Fibroblast of gingiva (primary cell): ENCODE results near the gene RPL32.
"Not testable (repeated sequence)": the region's sequence is repeated elsewhere in the genome, so short reads cannot be mapped to it uniquely, and the experiment has no call there.

ENCODE experiments used
- DNase-seq: peaks from one replicate; pipeline ENCODE4 v3.0.0-alpha.2; 2011; ENCODE audit warnings: low read depth

RPL32 gene

DNA sequence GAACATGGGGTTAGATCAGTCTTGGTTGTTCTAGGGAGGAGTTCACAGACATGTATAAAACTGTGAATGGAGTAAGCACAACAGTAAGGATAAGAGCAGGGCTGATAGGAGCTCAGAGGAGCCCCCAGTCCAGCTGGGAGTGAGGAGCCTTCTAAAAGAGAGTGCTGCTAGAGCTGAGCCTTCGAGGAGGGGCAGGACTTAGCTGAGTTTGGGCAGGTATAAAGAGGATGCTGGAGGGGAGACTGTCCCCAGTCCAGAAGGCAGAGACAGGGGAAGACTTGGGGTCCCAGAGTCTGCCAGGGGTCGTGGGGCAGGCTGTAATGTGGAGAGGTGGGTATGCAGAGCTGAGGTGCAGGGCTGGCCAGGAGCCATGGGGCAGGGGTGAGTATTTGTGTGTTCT lies 32.8 kb downstream of the RPL32 start:
- no peak for DNase-seq

DNA sequence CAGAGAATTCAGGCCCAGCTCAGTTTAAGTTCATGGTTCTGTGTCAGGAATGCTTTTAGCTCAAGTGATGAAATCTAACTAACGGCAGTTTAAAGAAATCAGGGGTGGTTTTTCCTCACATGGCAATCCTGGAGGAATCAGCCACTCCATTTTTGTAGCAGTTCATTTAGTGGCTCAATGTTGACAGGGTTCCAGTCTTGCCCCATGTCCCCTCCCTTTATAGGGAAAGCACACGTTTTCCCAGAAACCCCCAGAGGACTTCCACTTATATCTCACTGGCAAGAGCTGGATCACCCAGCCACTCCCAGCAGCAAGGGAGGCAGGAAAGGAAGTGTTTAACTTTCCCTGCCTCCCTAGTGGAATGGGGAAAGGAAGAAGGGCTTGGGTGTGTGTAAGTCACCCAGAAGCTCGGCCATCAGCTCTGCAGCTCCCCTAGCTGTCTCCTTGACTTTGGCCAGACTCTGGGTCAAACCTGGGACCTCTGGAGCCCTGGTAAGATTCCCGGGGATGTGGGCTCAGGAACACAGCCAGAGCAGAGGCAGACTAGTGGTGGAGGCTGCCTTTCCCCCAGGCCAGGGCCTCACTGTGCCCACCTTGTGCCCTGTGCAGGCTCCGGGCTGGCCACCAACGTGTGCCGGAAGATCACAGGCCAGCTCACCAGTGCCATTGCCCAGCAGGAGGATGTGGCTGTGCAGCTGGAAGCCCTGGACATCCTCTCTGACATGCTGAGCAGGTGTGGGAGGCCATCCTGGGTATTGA lies 33.6 kb downstream of the RPL32 start:
- no peak for DNase-seq

DNA sequence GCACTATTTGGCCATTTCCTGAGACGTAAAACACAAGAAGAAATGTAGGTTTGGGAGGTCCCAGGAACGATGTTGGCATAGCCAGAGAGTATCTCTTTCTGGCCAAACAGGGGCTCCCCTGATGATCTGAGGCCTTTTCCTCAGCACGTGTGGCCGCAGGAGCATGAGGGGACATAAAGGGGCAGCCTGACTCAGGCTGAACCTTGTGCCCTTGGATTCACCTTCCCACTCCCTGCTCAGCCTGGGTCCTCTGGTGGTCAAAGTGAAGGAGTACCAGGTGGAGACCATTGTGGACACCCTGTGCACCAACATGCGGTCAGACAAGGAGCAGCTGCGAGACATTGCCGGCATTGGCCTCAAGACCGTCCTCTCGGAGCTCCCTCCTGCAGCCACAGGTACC lies 34.3 kb downstream of the RPL32 start:
- DNase-seq = no peak

DNA sequence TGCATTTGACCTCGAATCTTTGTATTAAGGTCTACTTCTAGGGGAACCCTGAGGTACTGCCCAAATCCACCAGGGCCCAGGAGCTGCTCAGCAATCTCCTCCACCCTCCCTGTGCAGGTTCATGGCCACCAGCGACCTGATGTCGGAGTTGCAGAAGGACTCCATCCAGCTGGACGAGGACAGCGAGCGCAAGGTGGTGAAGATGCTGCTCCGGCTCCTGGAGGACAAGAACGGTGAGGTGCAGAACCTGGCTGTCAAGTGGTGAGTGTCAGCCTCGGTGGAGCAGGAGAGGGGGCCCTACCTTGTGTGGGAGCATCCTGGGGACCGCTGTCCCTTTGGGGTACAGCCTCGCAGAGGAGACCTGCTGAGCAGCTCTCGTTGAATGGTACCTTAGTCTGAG lies 38.0 kb downstream of the RPL32 start:
- no peak for DNase-seq

DNA sequence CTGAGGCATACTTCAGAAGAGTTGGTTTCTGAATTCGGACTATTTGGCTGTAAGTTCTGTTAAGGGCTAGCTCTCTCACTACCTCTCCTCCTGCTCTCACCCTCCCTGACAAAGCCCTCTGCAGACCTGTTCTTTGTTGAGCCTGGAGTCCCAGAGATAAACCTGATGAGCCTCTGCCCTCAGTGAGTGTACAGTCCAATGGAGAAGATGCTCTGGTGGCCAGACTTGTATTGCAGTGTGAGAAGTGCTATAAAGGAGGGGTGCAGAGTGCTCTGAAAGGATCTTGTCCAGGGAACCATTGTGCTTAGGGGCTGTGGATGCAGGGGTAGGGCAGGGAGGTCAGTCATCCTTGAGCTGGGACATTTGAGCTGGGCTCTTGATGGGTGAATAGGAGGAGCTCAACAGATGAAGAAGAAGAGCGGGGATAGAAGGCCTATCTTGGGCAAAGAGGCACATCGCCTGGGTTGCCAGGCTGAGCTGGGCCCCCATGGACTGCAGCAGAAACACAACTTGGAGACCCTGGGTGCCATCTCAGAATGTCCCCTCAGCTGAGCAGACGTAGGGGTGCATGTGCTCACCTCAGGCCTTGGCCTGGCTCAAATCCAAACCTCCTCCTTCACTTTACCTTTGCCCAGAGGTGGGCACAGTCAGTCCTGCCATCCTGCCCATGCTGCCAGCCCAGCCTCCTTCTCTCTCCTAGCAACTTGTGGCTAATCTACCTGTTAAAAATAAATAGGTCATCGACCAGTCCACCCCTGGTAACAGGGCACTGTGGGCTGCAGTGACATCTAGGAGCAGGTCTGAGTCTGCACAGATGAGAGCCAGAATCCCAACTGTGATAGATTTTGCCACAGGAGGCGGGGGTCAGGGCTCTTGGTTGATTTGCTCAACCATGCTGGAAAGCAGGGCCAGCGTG lies 41.6 kb downstream of the RPL32 start:
- DNase-seq = no peak

DNA sequence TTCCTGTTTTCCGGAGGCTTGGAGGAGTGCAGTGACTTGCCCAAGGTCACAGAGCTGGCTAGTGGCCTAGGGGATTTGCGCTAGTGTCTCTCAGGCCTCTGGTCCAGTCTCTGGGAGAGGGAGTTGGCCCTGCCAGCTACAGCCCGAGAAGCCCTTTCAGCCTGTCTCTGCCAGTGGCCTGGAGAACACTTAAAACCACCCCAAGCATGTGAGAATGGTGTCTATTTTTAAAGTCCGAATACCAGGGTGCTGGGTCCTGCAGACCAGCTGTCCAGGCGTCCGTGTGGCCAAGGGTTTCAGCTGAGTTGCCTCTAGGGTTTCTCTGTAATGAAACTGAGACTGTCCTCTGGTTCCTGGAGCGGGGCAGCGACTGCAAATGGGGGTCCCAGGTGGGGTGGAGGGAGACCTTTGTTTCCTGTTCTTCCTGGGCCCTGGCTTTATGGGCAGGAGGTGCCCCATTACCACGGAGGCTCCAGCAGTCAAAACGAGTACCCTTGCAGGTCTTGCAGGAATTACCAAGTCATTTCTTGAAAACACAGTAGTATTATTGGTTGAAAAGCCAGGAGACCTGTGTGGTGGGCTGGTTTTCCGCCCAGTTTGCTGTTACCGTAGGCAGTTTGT lies 42.7 kb downstream of the RPL32 start:
- no peak for DNase-seq

DNA sequence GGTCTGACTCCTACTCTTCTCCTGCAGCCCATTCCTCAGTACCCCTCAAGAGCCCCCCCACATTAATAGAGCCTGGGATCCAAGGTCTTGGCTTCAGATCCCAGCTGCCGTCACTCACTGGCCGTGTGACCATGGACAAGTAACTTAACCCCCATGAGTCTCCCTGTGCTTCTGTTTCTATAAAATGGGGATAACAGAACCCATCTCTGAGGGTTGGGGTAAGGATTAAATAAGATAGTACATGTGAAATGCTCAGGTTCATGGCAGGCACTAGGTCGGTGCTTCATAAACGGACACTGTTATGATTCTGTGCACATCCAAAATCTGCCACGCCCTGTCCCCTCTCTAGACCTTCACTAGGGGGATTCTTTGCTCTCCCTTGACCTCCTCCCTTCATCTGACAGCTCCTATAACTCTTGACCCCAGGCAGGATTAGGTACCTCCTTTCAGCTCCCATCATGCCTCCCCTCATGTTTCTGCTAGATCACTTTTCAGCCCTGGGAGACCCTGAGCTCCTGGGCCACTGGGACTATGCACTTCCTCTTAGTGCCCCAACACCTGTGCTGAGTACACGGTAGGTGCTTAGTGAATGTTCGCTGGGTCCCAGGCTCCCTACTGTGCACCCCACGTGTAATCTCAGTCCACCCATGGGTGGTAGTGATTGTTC lies 43.3 kb downstream of the RPL32 start:
- no peak for DNase-seq

DNA sequence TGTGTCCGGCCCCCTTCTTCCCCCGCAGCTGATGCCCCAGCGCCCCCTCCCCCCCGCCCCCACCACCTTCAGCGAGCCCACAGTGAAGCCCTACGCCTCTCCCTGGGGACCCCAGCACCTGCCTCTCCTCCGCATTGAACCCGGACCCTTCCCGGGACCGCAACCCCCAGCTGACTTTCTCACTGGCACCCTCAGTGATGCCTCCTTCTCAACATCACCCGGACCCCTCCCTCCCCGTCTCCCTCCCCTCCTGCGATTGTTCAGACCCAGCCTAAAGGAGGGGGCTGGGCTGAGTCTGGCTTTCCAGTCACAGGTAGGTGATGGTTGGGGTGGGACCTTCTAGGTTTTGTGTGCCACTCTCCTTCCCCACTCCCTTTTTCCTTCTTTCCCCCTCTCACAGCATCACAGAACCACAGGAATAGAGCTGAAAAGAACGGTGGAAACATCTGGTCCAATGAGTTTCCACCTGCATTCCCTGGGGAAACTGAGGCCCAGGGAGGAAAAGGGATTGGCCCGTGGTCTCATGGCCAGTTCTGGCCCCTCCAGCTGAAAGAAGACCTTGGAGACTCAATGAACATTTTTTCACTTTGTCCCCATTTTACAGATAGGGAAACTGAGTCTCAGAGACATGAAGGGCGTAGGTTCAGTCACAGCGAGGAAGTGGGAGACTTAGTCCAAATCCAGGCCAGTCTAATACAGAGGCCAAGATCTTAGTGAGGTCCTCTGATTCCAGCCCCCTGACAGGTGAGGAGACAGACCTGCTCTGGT lies 44.1 kb downstream of the RPL32 start:
- no peak for DNase-seq

DNA sequence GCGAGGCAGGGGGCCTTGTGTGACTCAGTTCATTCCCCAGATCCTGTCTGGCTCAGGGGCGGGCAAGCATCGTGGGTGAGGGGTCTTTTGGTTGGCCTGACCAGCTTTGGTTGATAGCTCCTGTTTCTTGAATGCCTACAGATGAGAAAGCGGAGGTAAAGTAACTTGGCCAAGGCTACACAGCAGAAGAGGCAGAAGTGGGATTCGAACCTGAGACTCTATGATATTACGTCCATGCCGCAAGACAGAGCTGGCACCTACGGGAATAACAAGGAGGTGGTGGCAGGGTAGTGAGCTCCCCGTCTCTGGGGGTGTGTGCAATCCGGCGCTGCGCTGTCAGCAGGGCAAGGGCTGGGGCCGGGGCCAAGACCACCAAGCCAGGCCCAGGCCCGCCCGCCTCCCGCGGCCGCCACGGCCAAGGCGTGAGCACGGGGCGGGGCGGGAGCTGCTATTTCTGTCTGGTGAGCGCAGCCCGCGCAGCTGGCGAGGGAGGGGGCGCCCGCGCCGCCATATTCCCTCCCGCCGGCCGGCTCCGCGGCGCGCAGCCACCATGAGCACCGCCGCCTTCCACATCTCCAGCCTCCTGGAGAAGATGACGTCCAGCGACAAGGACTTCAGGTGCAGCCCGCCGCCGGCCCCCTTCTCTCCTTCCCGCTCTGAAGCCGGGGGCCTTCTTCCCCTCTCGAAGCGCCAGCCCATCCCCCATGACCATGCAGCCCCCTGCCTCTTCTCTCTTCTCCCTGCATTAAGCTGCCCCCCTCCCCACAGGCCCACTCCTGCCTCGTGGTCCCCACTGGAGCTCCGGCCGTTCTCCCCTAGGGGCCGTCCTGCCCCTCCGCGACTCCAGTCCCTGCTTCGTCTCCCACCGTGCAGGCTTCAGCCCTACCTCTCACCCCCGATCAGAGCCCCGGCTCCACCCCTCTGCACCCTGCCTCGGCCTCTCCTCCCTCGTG lies 44.9 kb downstream of the RPL32 start, which contains the start of gene CAND2:
Gene CAND2 (plus strand): TSS at position 510 of the 953 bp plus-strand sequence. CDS start 41 bp downstream, at position 551.
- peak; percentile 24 for DNase-seq

DNA sequence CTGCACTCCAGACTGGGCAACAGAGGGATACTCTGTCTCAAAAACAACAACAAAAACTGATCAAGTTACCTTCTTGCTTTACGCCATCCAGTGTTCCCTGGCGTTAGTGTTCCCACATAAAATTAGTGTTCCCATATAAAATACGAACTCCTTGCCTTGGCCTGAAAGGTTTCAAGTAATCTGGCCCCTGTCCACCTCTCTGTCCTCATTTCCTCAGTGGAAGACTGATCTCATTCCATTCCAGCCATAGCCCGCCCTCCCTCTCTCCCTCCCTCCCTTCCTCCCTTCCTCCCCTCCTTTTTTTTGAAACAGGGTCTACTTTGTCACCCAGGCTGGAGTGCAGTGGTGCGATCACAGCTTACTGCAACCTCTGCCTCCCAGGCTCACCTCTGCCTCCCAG lies 47.7 kb downstream of the RPL32 start:
- no peak for DNase-seq

DNA sequence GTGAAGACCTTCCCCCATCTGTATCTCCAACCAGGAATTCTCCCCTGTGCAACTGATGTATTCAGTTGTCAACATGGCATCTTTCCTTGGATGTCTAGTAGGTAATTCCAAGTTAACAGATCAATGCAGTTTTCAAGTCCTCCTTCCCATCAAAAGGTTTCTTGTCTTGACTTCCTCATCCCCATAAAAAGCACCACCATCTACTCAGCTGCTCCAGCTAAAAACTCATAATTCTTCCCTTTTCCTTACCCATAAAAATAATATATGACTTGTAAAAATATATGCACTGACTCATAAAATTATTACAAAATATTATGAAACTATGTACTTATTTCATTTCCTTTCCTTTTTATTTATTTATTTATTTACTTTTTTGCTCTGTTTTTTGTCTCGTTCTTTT lies 49.9 kb downstream of the RPL32 start:
- no peak for DNase-seq

DNA sequence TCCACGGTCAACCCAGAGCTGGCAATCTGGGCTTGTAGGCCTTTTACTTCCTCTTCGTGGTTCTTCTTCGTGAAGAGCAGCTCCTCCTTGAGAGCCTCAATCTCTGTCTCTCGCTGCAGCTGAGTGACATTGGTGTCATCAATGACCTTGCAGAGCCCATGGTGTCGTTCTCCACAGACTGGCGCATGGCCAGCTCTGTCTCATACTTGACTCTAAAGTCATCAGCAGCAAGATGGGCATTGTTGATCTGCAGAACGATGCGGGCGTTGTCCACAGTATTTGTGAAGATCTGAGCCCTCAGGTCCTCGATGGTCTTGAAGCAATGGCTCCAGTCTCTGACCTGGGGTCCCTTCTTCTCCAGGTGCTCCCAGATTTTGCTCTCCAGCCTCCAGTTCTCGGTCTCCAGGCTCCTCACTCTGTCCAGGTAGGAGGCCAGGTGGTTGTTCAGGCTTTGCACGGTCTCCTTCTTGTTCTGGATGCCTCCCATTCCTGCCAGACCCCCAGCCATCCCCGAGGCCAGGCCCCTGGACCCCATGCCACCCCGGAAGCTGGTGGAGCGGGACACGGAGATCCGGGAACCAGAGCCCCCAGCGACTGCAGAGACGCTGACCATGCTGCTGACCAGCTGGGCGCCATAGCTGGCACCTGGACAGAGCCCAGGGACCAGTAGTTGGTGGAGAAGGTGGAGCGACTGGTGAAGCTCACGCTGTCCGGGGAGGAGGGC lies 53.2 kb downstream of the RPL32 start:
- DNase-seq = not testable (repeated sequence)

DNA sequence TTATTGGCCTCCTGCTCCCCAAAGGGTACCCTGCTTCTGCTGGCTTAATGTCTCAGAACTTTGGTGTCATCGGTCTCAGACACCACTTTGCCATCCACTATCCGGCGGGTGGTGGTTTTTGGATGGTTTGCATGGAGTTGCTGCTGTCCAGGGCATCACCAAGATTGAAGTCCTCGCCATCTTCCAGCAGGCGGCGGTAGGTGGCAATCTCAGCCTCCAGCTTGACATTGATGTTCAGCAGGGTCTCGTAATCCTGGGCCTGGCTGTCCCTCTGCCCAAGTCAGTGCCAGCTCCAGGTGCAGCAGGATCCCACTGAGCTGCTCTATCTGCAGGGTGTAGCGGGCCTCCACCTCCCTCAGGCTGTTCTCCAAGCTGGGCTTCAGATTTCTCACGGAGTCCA lies 54.0 kb downstream of the RPL32 start:
- peak; percentile 28 for DNase-seq

DNA sequence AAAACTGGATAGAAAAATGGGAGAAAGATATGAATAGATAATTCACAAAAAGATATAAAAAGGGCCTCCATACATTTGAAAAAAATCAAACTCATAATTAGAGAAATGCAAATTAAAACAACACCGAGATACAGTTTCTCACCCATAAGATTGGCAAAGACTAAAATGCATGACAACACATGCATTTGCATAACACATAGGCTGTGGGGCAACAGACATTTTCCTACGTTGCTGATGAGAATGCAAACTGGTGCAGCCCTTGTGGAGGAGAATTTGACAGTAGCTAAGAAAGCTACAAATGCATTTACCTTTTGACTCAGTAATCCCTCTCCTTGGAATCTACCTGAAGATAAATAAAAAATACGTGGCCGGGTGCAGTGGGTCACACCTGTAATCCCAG lies 56.3 kb downstream of the RPL32 start:
- no peak for DNase-seq
